B cell (primary cell): ENCODE results near the gene FMO4. TPM values are rescaled to one million over a fixed set of nuclear protein-coding genes. Genes with fewer than 3 reads are reported as not detected.

ENCODE experiments used
- ATAC-seq: fragments of 200-7000 bp; cut with Tn5 transposase; one replicate; pipeline ENCODE4 v1.10.0; 2021; ENCODE audit warnings: low read depth, mild to moderate bottlenecking, moderate number of reproducible peaks, moderate library complexity
- CTCF ChIA-PET: fragments of 350-600 bp; sonication (Branson Sonifier 250); formaldehyde crosslinking; loops from one replicate; lab custom pipeline; 2021; ENCODE audit warnings: antibody characterized with exemption, inconsistent platforms; lab: Charles Lee
- POLR2A ChIA-PET: fragments of 350-600 bp; sonication (Branson Sonifier 250); formaldehyde crosslinking; loops from one replicate; lab custom pipeline; 2021; ENCODE audit warnings: antibody characterized with exemption; lab: Charles Lee
- DNase-seq: peaks from one replicate; pipeline ENCODE4 v3.0.0; 2013
- H2AFZ ChIP-seq: 2 replicates; pipeline ENCODE4 v1.6.1; 2012; ENCODE audit warnings: mild to moderate bottlenecking, low read depth, low read length; ENCODE audit not compliant: insufficient read depth, poor library complexity, severe bottlenecking
- H3K27ac ChIP-seq, 2 donors: 1 replicate in 1 of 2; 2 replicates in 1 of 2; pipeline ENCODE4 v1.5.1; 2012 to 2013; ENCODE audit warnings: low read length in 2 of 2, mild to moderate bottlenecking in 2 of 2, moderate library complexity in 1 of 2
- H3K27me3 ChIP-seq, 4 experiments: fragments of 200-600 bp in 1 of 4; sonication (generic) in 1 of 4; replicated peaks in 1 of 4; 1 replicate in 2 of 4; 2 replicates in 2 of 4; pipeline versions ENCODE4 v1.6.1 to v1.7.0; 2013 to 2016; ENCODE audit warnings: low read length in 3 of 4, mild to moderate bottlenecking in 2 of 4, mixed read lengths in 1 of 4, moderate library complexity in 1 of 4; ENCODE audit not compliant: insufficient read depth in 4 of 4, control insufficient read depth in 3 of 4; ENCODE audit errors: control extremely low read depth in 1 of 4
- H3K36me3 ChIP-seq, 2 experiments: replicated peaks in 1 of 2; 1 replicate in 1 of 2; 2 replicates in 1 of 2; pipeline versions ENCODE4 v1.6.1 to v1.7.1; 2013; ENCODE audit warnings: low read length in 1 of 2; ENCODE audit not compliant: insufficient read depth in 2 of 2, control insufficient read depth in 1 of 2; ENCODE audit errors: control extremely low read depth in 1 of 2, extremely low read depth in 1 of 2
- H3K4me1 ChIP-seq, 2 donors: fragments of 200-600 bp in 1 of 2; sonication (generic) in 1 of 2; 1 replicate in 1 of 2; 2 replicates in 1 of 2; pipeline versions ENCODE4 v1.5.1 to v1.6.1; 2013 to 2017; ENCODE audit warnings: low read length in 2 of 2; ENCODE audit not compliant: control insufficient read depth in 2 of 2, insufficient read depth in 2 of 2
- H3K4me2 ChIP-seq: replicated peaks from 2 replicates; pipeline ENCODE3; 2012; ENCODE audit warnings: mild to moderate bottlenecking, low read depth, low read length; ENCODE audit not compliant: poor library complexity, severe bottlenecking
- H3K4me3 ChIP-seq, 5 experiments: fragments of 200-600 bp in 1 of 5; sonication (generic) in 1 of 5; 1 replicate in 3 of 5; 2 replicates in 2 of 5; pipeline versions ENCODE4 v1.5.1 to v1.7.0; 2011 to 2016; ENCODE audit warnings: low read length in 4 of 5, mild to moderate bottlenecking in 4 of 5, low read depth in 2 of 5, control low read depth in 1 of 5, moderate library complexity in 1 of 5; ENCODE audit not compliant: insufficient read depth in 1 of 5; ENCODE audit errors: control extremely low read depth in 1 of 5, extremely low read depth in 1 of 5
- H3K79me2 ChIP-seq: fragments of 200-600 bp; sonication (generic); one replicate; pipeline ENCODE4 v1.6.0; 2016; ENCODE audit warnings: low read length; ENCODE audit not compliant: control insufficient read depth, insufficient read depth
- H3K9ac ChIP-seq: fragments of 200-600 bp; sonication (generic); 2 replicates; pipeline ENCODE4 v1.6.1; 2017; ENCODE audit warnings: mild to moderate bottlenecking, low read length, moderate library complexity
- H3K9me3 ChIP-seq, 3 donors: one replicate each; pipeline versions ENCODE4 v1.6.1 to v1.7.1; 2013; ENCODE audit warnings: low read length in 2 of 3; ENCODE audit not compliant: control insufficient read depth in 2 of 3, insufficient read depth in 1 of 3; ENCODE audit errors: control extremely low read depth in 1 of 3
- H4K20me1 ChIP-seq: 2 replicates; pipeline ENCODE4 v1.6.0; 2012; ENCODE audit warnings: mild to moderate bottlenecking, low read length; ENCODE audit not compliant: insufficient read depth, control insufficient read depth, poor library complexity, severe bottlenecking
- H3K27ac Mint-ChIP-seq: one replicate; pipeline ENCODE4 v1.8.0; 2021; ENCODE audit warnings: mixed read lengths
- H3K27me3 Mint-ChIP-seq: one replicate; pipeline ENCODE4 v1.8.0; 2021; ENCODE audit warnings: mixed read lengths
- H3K4me1 Mint-ChIP-seq: one replicate; pipeline ENCODE4 v1.8.0; 2021; ENCODE audit warnings: mixed read lengths
- H3K4me3 Mint-ChIP-seq: one replicate; pipeline ENCODE4 v1.8.0; 2021; ENCODE audit warnings: mixed read lengths
- H3K9me3 Mint-ChIP-seq: one replicate; pipeline ENCODE4 v1.8.0; 2022; ENCODE audit warnings: mixed read lengths; ENCODE audit not compliant: insufficient read depth
- CTCF ChIP-seq: fragments of 200-600 bp; IDR thresholded peaks from one replicate; pipeline ENCODE4 v1.8.0; 2022; ENCODE audit warnings: antibody characterized with exemption, mild to moderate bottlenecking
- EZH2 ChIP-seq: IDR thresholded peaks from 2 replicates; pipeline ENCODE4 v1.6.1; 2012; ENCODE audit warnings: borderline replicate concordance, low read depth, mild to moderate bottlenecking, moderate library complexity, low read length; ENCODE audit not compliant: insufficient read depth, poor library complexity, severe bottlenecking
- WGBS: methylation state at CpG from one replicate; pipeline ENCODE4 v1.1.5; 2013; ENCODE audit warnings: missing lambda C conversion rate; ENCODE audit not compliant: insufficient coverage; 5-methylcytosine and 5-hydroxymethylcytosine counted together
- intact Hi-C: fragments of 100-400 bp; cut with micrococcal nuclease; formaldehyde crosslinking; loops from one replicate; pipeline ENCODE4 v1.10.0; 2022
- polyA plus RNA-seq: library from polyadenylated mRNA; depleted of rRNA; stranded (reverse); fragments of >200 nt; gene quantifications from 2 replicates; pipeline ENCODE4 v1.2.3, GENCODE V29; 2012
- total RNA-seq, 2 donors: library from RNA; stranded (reverse); fragments of 120-200 nt in 1 of 2; gene quantifications; 1 replicate in 1 of 2; 2 replicates in 1 of 2; pipeline versions ENCODE4 v1.2.3 to v1.2.4, GENCODE V29; 2013 to 2022

Gene FMO4
- total and polyA plus RNA-seq, 2 donors (not counting 1 experiment from before 2014, with no cell fraction given): 2.5 to 3.0 TPM

- Mint-ChIP-seq H3K4me3 (no peak overlapping the region), H3K27ac (no peak overlapping the region), H3K27me3 (peaks cover under 1% of the 10 kb centered on the region), H3K9me3 (peaks cover 7% of the 10 kb centered on the region), H3K4me1 (no peaks in the 10 kb centered on the region)
- intact Hi-C loops: no loop called here
- no peaks in the 10 kb centered on the region for H3K79me2 ChIP-seq
- ATAC-seq (no peak), DNase-seq (no peak)
- H3K27ac ChIP-seq: no peak overlapping the region
- H3K9ac ChIP-seq: no peak overlapping the region
- H3K4me3 ChIP-seq: no peak overlapping the region
- H3K4me1 ChIP-seq: no peaks in the 10 kb centered on the region
- H2AFZ ChIP-seq: no peak overlapping the region
- TF ChIP-seq CTCF (no peak), EZH2 (no peak)
- ChIA-PET POLR2A (no interaction called here), CTCF (no interaction called here)
- no peak overlapping the region for H3K4me2 ChIP-seq
- no peaks in the 10 kb centered on the region for H4K20me1 ChIP-seq
- WGBS: 100% methylated on average over 2 of the region's 6 CpGs
- H3K9me3 ChIP-seq: no peaks in the 10 kb centered on the region
- H3K27me3 ChIP-seq: peaks cover 0 to 2% (median 0%) of the 10 kb centered on the region in 4 experiments
- H3K36me3 ChIP-seq: no peaks in the 10 kb centered on the region
These were observed 52.1 kb downstream of the FMO4 start for GRCh38 chr1:171366085-171366484.

- no peak overlapping the region for H3K4me3 Mint-ChIP-seq
- DNase-seq: no peak
- Histone ChIP-seq H3K27ac (no peak overlapping the region), H3K4me3 (no peak overlapping the region), H3K4me1 (no peaks in the 10 kb centered on the region), H4K20me1 (no peaks in the 10 kb centered on the region), H3K36me3 (no peaks in the 10 kb centered on the region), H3K4me2 (no peak overlapping the region), H3K9me3 (peaks cover 0 to 1% (median 0%) of the 10 kb centered on the region in 3 donors), H2AFZ (no peak overlapping the region), H3K9ac (no peak overlapping the region), H3K27me3 (no peaks in the 10 kb centered on the region), H3K79me2 (no peaks in the 10 kb centered on the region)
- H3K27me3 Mint-ChIP-seq: no peaks in the 10 kb centered on the region
- ChIA-PET CTCF (no interaction called here), POLR2A (no interaction called here)
- TF ChIP-seq CTCF: no peak
- TF ChIP-seq EZH2: no peak
- H3K9me3 Mint-ChIP-seq: peaks cover 7% of the 10 kb centered on the region
- no peak overlapping the region for H3K27ac Mint-ChIP-seq
- no peak for ATAC-seq
- intact Hi-C loops: no loop called here
- WGBS: no CpG with 5 or more reads among the region's 2 CpGs
- H3K4me1 Mint-ChIP-seq: no peaks in the 10 kb centered on the region
These were observed 52.8 kb downstream of the FMO4 start for GRCh38 chr1:171366816-171367215.
